Erythroblast (primary cell): Measurements from ENCODE around the gene AURKB.

ENCODE experiments used
- GATA1 ChIP-seq: IDR thresholded peaks from 2 replicates; pipeline ENCODE4 v1.6.1; 2011; ENCODE audit warnings: low read depth, mild to moderate bottlenecking, control low read depth, low read length, moderate library complexity
- POLR2A ChIP-seq: IDR thresholded peaks from 2 replicates; pipeline ENCODE4 v1.6.1; 2011; ENCODE audit warnings: mild to moderate bottlenecking, low read length

GRCh38 chr17:8161289-8162232, 48.8 kb downstream of the AURKB start:
- TF ChIP-seq POLR2A (no peak), GATA1 (no peak)
